GM23338 (cell line): ENCODE data around the gene GPR3. TPM values are rescaled to one million over a fixed set of nuclear protein-coding genes. Genes with fewer than 3 reads are reported as not detected.

Experiments
- ATAC-seq: fragments of 200-7000 bp; cut with Tn5 transposase; 3 replicates; pipeline ENCODE4 v1.9.1; 2020
- DNase-seq: peaks from one replicate; pipeline ENCODE4 v3.0.0-alpha.2; 2015; ENCODE audit warnings: low spot score
- H2AFZ ChIP-seq: fragments of 200-600 bp; sonication (generic); 2 replicates; pipeline ENCODE4 v1.8.0; 2016; ENCODE audit warnings: antibody characterized with exemption, mild to moderate bottlenecking, moderate library complexity
- H3F3A ChIP-seq: fragments of 200-600 bp; sonication (generic); replicated peaks from 2 replicates; pipeline ENCODE4 v1.8.0; 2017; ENCODE audit warnings: antibody characterized with exemption, mixed run types, low read depth
- H3K27ac ChIP-seq: fragments of 200-600 bp; sonication (generic); 2 replicates; pipeline ENCODE4 v1.6.1; 2016; ENCODE audit warnings: low read depth
- H3K27me3 ChIP-seq: fragments of 200-600 bp; sonication (generic); 2 replicates; pipeline ENCODE4 v1.8.0; 2016; ENCODE audit warnings: mild to moderate bottlenecking, mixed run types, moderate library complexity; ENCODE audit not compliant: insufficient read depth
- H3K36me3 ChIP-seq: fragments of 200-600 bp; sonication (generic); 2 replicates; pipeline ENCODE4 v1.8.0; 2016; ENCODE audit warnings: mild to moderate bottlenecking; ENCODE audit not compliant: insufficient read depth
- H3K4me1 ChIP-seq: fragments of 200-600 bp; sonication (generic); 2 replicates; pipeline ENCODE4 v1.8.0; 2016; ENCODE audit warnings: mild to moderate bottlenecking, moderate library complexity; ENCODE audit not compliant: insufficient read depth
- H3K4me2 ChIP-seq: fragments of 200-600 bp; sonication (generic); 2 replicates; pipeline ENCODE4 v1.7.1; 2017; ENCODE audit warnings: mixed run types
- H3K4me3 ChIP-seq: fragments of 200-600 bp; sonication (generic); 2 replicates; pipeline ENCODE4 v1.6.1; 2016; ENCODE audit warnings: mixed run types
- H3K79me2 ChIP-seq: fragments of 200-600 bp; sonication (generic); replicated peaks from 2 replicates; pipeline ENCODE4 v1.8.0; 2017; ENCODE audit warnings: mild to moderate bottlenecking; ENCODE audit not compliant: insufficient read depth
- H3K9me2 ChIP-seq: fragments of 200-600 bp; sonication (generic); 2 replicates; pipeline ENCODE4 v1.8.0; 2017; ENCODE audit not compliant: insufficient read depth
- H4K20me1 ChIP-seq: fragments of 200-600 bp; sonication (generic); replicated peaks from 2 replicates; pipeline ENCODE4 v1.8.0; 2017; ENCODE audit warnings: mild to moderate bottlenecking; ENCODE audit not compliant: insufficient read depth
- H3K27ac Mint-ChIP-seq: 2 replicates; pipeline ENCODE4 v1.8.0; 2020; ENCODE audit warnings: inconsistent platforms, mild to moderate bottlenecking, moderate library complexity, mixed read lengths
- H3K27me3 Mint-ChIP-seq: 3 replicates; pipeline ENCODE4 v1.8.0; 2022; ENCODE audit warnings: low read depth, mild to moderate bottlenecking, moderate library complexity, mixed read lengths, inconsistent platforms; ENCODE audit not compliant: insufficient read depth, poor library complexity
- H3K36me3 Mint-ChIP-seq: 3 replicates; pipeline ENCODE4 v1.8.0; 2021; ENCODE audit warnings: low read depth, mild to moderate bottlenecking, inconsistent platforms, moderate library complexity, mixed read lengths
- H3K4me1 Mint-ChIP-seq: 3 replicates; pipeline ENCODE4 v1.8.0; 2020; ENCODE audit warnings: mild to moderate bottlenecking, inconsistent platforms, mixed read lengths
- H3K4me3 Mint-ChIP-seq: 3 replicates; pipeline ENCODE4 v1.8.0; 2021; ENCODE audit warnings: moderate library complexity, mild to moderate bottlenecking, inconsistent platforms, mixed read lengths
- H3K9me3 Mint-ChIP-seq: 3 replicates; pipeline ENCODE4 v1.8.0; 2020; ENCODE audit warnings: moderate library complexity, mild to moderate bottlenecking, inconsistent platforms, mixed read lengths
- CREB1 ChIP-seq: fragments of 250-450 bp; sonication (Bioruptor Pico); IDR thresholded peaks from 2 replicates; pipeline ENCODE4 v1.5.0; 2020; ENCODE audit warnings: low read depth, mild to moderate bottlenecking, moderate library complexity
- EZH2 ChIP-seq: fragments of 200-600 bp; sonication (generic); IDR thresholded peaks from one replicate; pipeline ENCODE4 v1.8.0; 2017; ENCODE audit warnings: antibody characterized with exemption, mild to moderate bottlenecking, low read depth; ENCODE audit not compliant: unreplicated experiment
- EZH2phosphoT487 ChIP-seq: fragments of 200-600 bp; sonication (generic); IDR thresholded peaks from one replicate; pipeline ENCODE4 v1.8.1; 2018; ENCODE audit warnings: antibody characterized with exemption; ENCODE audit not compliant: unreplicated experiment
- JUNB ChIP-seq: IDR thresholded peaks from one replicate; pipeline ENCODE4 v1.6.1; 2016; ENCODE audit warnings: antibody characterized with exemption; ENCODE audit not compliant: unreplicated experiment
- NANOG ChIP-seq: IDR thresholded peaks from 2 replicates; pipeline ENCODE4 v1.6.1; 2016; ENCODE audit warnings: antibody characterized with exemption, borderline replicate concordance
- POLR2AphosphoS5 ChIP-seq: IDR thresholded peaks from 2 replicates; pipeline ENCODE4 v1.6.1; 2016; ENCODE audit warnings: antibody characterized with exemption, low read depth
- STAT1 ChIP-seq: IDR thresholded peaks from one replicate; pipeline ENCODE4 v1.6.1; 2016; ENCODE audit warnings: antibody characterized with exemption; ENCODE audit not compliant: unreplicated experiment
- ZNF114 ChIP-seq: fragments of 250-450 bp; sonication (Bioruptor Pico); IDR thresholded peaks from 2 replicates; pipeline ENCODE4 v1.5.0; 2020; ENCODE audit warnings: mild to moderate bottlenecking, moderate library complexity
- ZNF331 ChIP-seq: fragments of 250-450 bp; sonication (Bioruptor Pico); IDR thresholded peaks from 2 replicates; pipeline ENCODE4 v1.5.0; 2020; ENCODE audit warnings: low read depth, mild to moderate bottlenecking, moderate library complexity
- polyA plus RNA-seq: library from polyadenylated mRNA; unstranded; fragments of >200 nt; fragmentation: Nextera tagmentation; extraction: Ambion mirVana; gene quantifications from 2 replicates; pipeline ENCODE4 v1.2.1, GENCODE V29; 2016
- total RNA-seq: library from RNA; depleted of rRNA; stranded (reverse); fragments of >200 nt; shearing (Covaris generic); gene quantifications from 2 replicates; pipeline ENCODE4 v1.2.3, GENCODE V29; 2014
- TF ChIP-seq, protein P1 (sequence below): IDR thresholded peaks from 2 replicates; pipeline ENCODE4 v1.6.1; 2016; ENCODE audit warnings: antibody characterized with exemption
- TF ChIP-seq, protein P2 (sequence below): fragments of 250-450 bp; sonication (Bioruptor Pico); IDR thresholded peaks from 2 replicates; pipeline ENCODE4 v1.5.0; 2020; ENCODE audit warnings: mild to moderate bottlenecking, moderate library complexity
- TF ChIP-seq, protein P3 (sequence below): IDR thresholded peaks from one replicate; pipeline ENCODE4 v1.6.1; 2018; ENCODE audit warnings: antibody characterized with exemption; ENCODE audit not compliant: unreplicated experiment
- TF ChIP-seq, protein P4 (sequence below), 2 experiments: fragments of 200-600 bp in 1 of 2; sonication (generic) in 1 of 2; conservative IDR thresholded peaks; 2 replicates each; pipeline versions ENCODE4 v1.5.1 to v1.6.1; 2016 to 2017; ENCODE audit warnings: antibody characterized with exemption in 2 of 2, low read depth in 2 of 2, mild to moderate bottlenecking in 2 of 2, moderate library complexity in 1 of 2

The GPR3 gene
- total and polyA plus RNA-seq, 2 experiments from 2014 or later, result 5.9 to 9.1 TPM

DNA sequence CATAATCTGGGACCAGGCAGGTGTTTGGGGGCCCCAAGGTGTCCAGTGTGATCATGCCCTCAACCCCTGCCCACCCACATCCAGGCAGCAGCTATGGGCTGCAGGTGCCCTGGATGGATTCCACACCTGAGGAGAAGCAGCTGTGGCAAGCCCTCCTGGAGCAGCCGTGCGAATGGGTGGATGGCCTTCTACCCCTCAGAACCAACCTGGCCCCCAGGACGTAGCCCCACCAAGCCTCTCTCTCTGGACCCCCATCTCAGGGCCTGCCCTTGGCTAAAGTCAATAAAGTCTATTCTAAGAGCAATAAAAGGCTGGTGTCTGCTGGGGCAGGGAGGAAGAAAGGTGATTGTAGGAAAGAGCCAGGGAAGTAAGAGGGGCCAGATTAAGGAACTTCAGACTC lies 38.8 kb upstream of the GPR3 start:
- DNase-seq (no peak), ATAC-seq (no peak)
- peaks cover 13% of the 10 kb centered on the region; the same call in 1 of the 2 replicates for H3K4me1 ChIP-seq
- no peaks in the 10 kb centered on the region; the same call in 1 of the 2 replicates for H4K20me1 ChIP-seq
- Mint-ChIP-seq H3K4me3 (no peak overlapping the region), H3K9me3 (no peaks in the 10 kb centered on the region; the same call in 2 of the 3 replicates), H3K36me3 (peaks cover 5% of the 10 kb centered on the region; the same call in 1 of the 3 replicates), H3K27ac (no peak overlapping the region), H3K4me1 (peaks cover 21% of the 10 kb centered on the region; the same call in 2 of the 3 replicates), H3K27me3 (peaks cover 29% of the 10 kb centered on the region)
- H3K27ac ChIP-seq, result no peak overlapping the region
- TF ChIP-seq POLR2AphosphoS5 (no peak), ZNF114 (no peak), ZNF331 (CRISPR knock-in tag) (no peak), STAT1 (no peak), EZH2phosphoT487 (no peak), JUNB (no peak), EZH2 (no peak), NANOG (no peak), CREB1 (CRISPR knock-in tag) (no peak)
- TF ChIP-seq, protein P1, sequence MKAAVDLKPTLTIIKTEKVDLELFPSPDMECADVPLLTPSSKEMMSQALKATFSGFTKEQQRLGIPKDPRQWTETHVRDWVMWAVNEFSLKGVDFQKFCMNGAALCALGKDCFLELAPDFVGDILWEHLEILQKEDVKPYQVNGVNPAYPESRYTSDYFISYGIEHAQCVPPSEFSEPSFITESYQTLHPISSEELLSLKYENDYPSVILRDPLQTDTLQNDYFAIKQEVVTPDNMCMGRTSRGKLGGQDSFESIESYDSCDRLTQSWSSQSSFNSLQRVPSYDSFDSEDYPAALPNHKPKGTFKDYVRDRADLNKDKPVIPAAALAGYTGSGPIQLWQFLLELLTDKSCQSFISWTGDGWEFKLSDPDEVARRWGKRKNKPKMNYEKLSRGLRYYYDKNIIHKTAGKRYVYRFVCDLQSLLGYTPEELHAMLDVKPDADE, result no peak
- TF ChIP-seq, protein P2, sequence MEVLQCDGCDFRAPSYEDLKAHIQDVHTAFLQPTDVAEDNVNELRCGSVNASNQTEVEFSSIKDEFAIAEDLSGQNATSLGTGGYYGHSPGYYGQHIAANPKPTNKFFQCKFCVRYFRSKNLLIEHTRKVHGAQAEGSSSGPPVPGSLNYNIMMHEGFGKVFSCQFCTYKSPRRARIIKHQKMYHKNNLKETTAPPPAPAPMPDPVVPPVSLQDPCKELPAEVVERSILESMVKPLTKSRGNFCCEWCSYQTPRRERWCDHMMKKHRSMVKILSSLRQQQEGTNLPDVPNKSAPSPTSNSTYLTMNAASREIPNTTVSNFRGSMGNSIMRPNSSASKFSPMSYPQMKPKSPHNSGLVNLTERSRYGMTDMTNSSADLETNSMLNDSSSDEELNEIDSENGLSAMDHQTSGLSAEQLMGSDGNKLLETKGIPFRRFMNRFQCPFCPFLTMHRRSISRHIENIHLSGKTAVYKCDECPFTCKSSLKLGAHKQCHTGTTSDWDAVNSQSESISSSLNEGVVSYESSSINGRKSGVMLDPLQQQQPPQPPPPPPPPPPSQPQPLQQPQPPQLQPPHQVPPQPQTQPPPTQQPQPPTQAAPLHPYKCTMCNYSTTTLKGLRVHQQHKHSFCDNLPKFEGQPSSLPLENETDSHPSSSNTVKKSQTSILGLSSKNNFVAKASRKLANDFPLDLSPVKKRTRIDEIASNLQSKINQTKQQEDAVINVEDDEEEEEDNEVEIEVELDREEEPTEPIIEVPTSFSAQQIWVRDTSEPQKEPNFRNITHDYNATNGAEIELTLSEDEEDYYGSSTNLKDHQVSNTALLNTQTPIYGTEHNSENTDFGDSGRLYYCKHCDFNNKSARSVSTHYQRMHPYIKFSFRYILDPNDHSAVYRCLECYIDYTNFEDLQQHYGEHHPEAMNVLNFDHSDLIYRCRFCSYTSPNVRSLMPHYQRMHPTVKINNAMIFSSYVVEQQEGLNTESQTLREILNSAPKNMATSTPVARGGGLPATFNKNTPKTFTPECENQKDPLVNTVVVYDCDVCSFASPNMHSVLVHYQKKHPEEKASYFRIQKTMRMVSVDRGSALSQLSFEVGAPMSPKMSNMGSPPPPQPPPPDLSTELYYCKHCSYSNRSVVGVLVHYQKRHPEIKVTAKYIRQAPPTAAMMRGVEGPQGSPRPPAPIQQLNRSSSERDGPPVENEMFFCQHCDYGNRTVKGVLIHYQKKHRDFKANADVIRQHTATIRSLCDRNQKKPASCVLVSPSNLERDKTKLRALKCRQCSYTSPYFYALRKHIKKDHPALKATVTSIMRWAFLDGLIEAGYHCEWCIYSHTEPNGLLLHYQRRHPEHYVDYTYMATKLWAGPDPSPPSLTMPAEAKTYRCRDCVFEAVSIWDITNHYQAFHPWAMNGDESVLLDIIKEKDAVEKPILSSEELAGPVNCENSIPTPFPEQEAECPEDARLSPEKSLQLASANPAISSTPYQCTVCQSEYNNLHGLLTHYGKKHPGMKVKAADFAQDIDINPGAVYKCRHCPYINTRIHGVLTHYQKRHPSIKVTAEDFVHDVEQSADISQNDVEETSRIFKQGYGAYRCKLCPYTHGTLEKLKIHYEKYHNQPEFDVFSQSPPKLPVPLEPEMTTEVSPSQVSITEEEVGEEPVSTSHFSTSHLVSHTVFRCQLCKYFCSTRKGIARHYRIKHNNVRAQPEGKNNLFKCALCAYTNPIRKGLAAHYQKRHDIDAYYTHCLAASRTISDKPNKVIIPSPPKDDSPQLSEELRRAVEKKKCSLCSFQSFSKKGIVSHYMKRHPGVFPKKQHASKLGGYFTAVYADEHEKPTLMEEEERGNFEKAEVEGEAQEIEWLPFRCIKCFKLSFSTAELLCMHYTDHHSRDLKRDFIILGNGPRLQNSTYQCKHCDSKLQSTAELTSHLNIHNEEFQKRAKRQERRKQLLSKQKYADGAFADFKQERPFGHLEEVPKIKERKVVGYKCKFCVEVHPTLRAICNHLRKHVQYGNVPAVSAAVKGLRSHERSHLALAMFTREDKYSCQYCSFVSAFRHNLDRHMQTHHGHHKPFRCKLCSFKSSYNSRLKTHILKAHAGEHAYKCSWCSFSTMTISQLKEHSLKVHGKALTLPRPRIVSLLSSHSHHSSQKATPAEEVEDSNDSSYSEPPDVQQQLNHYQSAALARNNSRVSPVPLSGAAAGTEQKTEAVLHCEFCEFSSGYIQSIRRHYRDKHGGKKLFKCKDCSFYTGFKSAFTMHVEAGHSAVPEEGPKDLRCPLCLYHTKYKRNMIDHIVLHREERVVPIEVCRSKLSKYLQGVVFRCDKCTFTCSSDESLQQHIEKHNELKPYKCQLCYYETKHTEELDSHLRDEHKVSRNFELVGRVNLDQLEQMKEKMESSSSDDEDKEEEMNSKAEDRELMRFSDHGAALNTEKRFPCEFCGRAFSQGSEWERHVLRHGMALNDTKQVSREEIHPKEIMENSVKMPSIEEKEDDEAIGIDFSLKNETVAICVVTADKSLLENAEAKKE (CRISPR knock-in tag), result no peak
- TF ChIP-seq, protein P3, sequence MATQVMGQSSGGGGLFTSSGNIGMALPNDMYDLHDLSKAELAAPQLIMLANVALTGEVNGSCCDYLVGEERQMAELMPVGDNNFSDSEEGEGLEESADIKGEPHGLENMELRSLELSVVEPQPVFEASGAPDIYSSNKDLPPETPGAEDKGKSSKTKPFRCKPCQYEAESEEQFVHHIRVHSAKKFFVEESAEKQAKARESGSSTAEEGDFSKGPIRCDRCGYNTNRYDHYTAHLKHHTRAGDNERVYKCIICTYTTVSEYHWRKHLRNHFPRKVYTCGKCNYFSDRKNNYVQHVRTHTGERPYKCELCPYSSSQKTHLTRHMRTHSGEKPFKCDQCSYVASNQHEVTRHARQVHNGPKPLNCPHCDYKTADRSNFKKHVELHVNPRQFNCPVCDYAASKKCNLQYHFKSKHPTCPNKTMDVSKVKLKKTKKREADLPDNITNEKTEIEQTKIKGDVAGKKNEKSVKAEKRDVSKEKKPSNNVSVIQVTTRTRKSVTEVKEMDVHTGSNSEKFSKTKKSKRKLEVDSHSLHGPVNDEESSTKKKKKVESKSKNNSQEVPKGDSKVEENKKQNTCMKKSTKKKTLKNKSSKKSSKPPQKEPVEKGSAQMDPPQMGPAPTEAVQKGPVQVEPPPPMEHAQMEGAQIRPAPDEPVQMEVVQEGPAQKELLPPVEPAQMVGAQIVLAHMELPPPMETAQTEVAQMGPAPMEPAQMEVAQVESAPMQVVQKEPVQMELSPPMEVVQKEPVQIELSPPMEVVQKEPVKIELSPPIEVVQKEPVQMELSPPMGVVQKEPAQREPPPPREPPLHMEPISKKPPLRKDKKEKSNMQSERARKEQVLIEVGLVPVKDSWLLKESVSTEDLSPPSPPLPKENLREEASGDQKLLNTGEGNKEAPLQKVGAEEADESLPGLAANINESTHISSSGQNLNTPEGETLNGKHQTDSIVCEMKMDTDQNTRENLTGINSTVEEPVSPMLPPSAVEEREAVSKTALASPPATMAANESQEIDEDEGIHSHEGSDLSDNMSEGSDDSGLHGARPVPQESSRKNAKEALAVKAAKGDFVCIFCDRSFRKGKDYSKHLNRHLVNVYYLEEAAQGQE, result no peak
- TF ChIP-seq, protein P4, sequence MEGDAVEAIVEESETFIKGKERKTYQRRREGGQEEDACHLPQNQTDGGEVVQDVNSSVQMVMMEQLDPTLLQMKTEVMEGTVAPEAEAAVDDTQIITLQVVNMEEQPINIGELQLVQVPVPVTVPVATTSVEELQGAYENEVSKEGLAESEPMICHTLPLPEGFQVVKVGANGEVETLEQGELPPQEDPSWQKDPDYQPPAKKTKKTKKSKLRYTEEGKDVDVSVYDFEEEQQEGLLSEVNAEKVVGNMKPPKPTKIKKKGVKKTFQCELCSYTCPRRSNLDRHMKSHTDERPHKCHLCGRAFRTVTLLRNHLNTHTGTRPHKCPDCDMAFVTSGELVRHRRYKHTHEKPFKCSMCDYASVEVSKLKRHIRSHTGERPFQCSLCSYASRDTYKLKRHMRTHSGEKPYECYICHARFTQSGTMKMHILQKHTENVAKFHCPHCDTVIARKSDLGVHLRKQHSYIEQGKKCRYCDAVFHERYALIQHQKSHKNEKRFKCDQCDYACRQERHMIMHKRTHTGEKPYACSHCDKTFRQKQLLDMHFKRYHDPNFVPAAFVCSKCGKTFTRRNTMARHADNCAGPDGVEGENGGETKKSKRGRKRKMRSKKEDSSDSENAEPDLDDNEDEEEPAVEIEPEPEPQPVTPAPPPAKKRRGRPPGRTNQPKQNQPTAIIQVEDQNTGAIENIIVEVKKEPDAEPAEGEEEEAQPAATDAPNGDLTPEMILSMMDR (conservative IDR thresholded peaks at IDR 0.05; ENCODE audit: low read depth in 2 of 2), result no peak
- no peaks in the 10 kb centered on the region for H3K36me3 ChIP-seq
- H2AFZ ChIP-seq, result no peak overlapping the region
- H3K27me3 ChIP-seq, result peaks cover 18% of the 10 kb centered on the region
- no peak overlapping the region for H3K4me3 ChIP-seq
- H3K4me2 ChIP-seq, result no peak overlapping the region
- peaks cover 14% of the 10 kb centered on the region for H3F3A ChIP-seq
- H3K9me2 ChIP-seq, result no peaks in the 10 kb centered on the region
- H3K79me2 ChIP-seq, result no peaks in the 10 kb centered on the region; the same call in 1 of the 2 replicates
